Astrocyte (in vitro differentiated cells and primary cell): ENCODE results near the gene PLA2G4A. TPM values are rescaled to one million over a fixed set of nuclear protein-coding genes. Genes with fewer than 3 reads are reported as not detected.

ENCODE experiments used
- DNase-seq: peaks from one replicate; pipeline ENCODE4 v3.0.0-alpha.2; 2010; ENCODE audit warnings: low read depth
- FAIRE-seq: peaks from 2 replicates; lab custom pipeline; 2011; peaks lifted over from hg19 to GRCh38; lab: Jason Lieb, UNC
- H2AFZ ChIP-seq: 2 replicates; pipeline ENCODE4 v1.6.0; 2012; ENCODE audit warnings: low read depth, low read length, inconsistent platforms
- H3K27ac ChIP-seq: 2 replicates; pipeline ENCODE4 v1.5.1; 2011; ENCODE audit warnings: low read depth, low read length, inconsistent platforms
- H3K27me3 ChIP-seq: 2 replicates; pipeline ENCODE4 v1.6.0; 2011; ENCODE audit warnings: low read length, inconsistent platforms; ENCODE audit not compliant: insufficient read depth
- H3K36me3 ChIP-seq: 2 replicates; pipeline ENCODE4 v1.5.1; 2011; ENCODE audit warnings: low read length, inconsistent platforms; ENCODE audit not compliant: insufficient read depth
- H3K4me1 ChIP-seq: 2 replicates; pipeline ENCODE4 v1.5.1; 2011; ENCODE audit warnings: low read length, inconsistent platforms; ENCODE audit not compliant: insufficient read depth
- H3K4me2 ChIP-seq: 2 replicates; pipeline ENCODE4 v1.6.0; 2012; ENCODE audit warnings: low read length, inconsistent platforms
- H3K4me3 ChIP-seq: 2 replicates; pipeline ENCODE4 v1.5.1; 2011; ENCODE audit warnings: low read depth, mild to moderate bottlenecking, low read length, inconsistent platforms; ENCODE audit not compliant: insufficient read depth
- H3K79me2 ChIP-seq: 2 replicates; pipeline ENCODE4 v1.6.0; 2012; ENCODE audit warnings: mild to moderate bottlenecking, low read length, inconsistent platforms; ENCODE audit not compliant: insufficient read depth
- H3K9ac ChIP-seq: 2 replicates; pipeline ENCODE4 v1.6.0; 2012; ENCODE audit warnings: mild to moderate bottlenecking, low read length, inconsistent platforms
- H3K9me3 ChIP-seq: 2 replicates; pipeline ENCODE4 v1.5.1; 2012; ENCODE audit warnings: low read depth, mild to moderate bottlenecking, low read length, inconsistent platforms; ENCODE audit not compliant: insufficient read depth
- H4K20me1 ChIP-seq: 2 replicates; pipeline ENCODE4 v1.6.0; 2012; ENCODE audit warnings: low read length, inconsistent platforms; ENCODE audit not compliant: insufficient read depth
- H3K27ac Mint-ChIP-seq: one replicate; pipeline ENCODE4 v1.8.0; 2021; ENCODE audit warnings: mild to moderate bottlenecking, mixed read lengths; ENCODE audit not compliant: unreplicated experiment
- H3K27me3 Mint-ChIP-seq: one replicate; pipeline ENCODE4 v1.8.0; 2021; ENCODE audit warnings: low read depth, mixed read lengths; ENCODE audit not compliant: unreplicated experiment
- H3K36me3 Mint-ChIP-seq: one replicate; pipeline ENCODE4 v1.8.0; 2021; ENCODE audit warnings: low read depth, mixed read lengths; ENCODE audit not compliant: unreplicated experiment
- H3K4me1 Mint-ChIP-seq: one replicate; pipeline ENCODE4 v1.8.0; 2021; ENCODE audit warnings: low read depth, mixed read lengths; ENCODE audit not compliant: unreplicated experiment
- H3K4me3 Mint-ChIP-seq: one replicate; pipeline ENCODE4 v1.8.0; 2021; ENCODE audit warnings: mild to moderate bottlenecking, moderate library complexity, mixed read lengths; ENCODE audit not compliant: unreplicated experiment
- H3K9me3 Mint-ChIP-seq: one replicate; pipeline ENCODE4 v1.8.0; 2021; ENCODE audit warnings: mild to moderate bottlenecking, mixed read lengths; ENCODE audit not compliant: unreplicated experiment
- CTCF ChIP-seq: IDR thresholded peaks from 2 replicates; pipeline ENCODE4 v1.5.1; 2011; ENCODE audit warnings: low read depth, mild to moderate bottlenecking, inconsistent platforms, low read length, moderate library complexity; ENCODE audit not compliant: insufficient read depth
- EZH2 ChIP-seq: IDR thresholded peaks from 2 replicates; pipeline ENCODE4 v1.6.1; 2012; ENCODE audit warnings: mild to moderate bottlenecking, low read length, inconsistent platforms; ENCODE audit not compliant: insufficient read depth
- total RNA-seq: library from RNA; stranded (reverse); gene quantifications from 2 replicates; pipeline ENCODE4 v1.2.1, GENCODE V29; 2021

Gene PLA2G4A
- total RNA-seq, 1 donor from 2014 or later: 1.4 TPM

- no peaks in the 10 kb centered on the region for H3K9me3 Mint-ChIP-seq
- Histone ChIP-seq H3K9me3 (no peaks in the 10 kb centered on the region), H3K36me3 (no peaks in the 10 kb centered on the region), H3K79me2 (no peaks in the 10 kb centered on the region), H3K27me3 (no peaks in the 10 kb centered on the region), H3K4me3 (no peak overlapping the region), H2AFZ (no peak overlapping the region), H4K20me1 (no peaks in the 10 kb centered on the region), H3K27ac (no peak overlapping the region), H3K9ac (no peak overlapping the region), H3K4me1 (no peaks in the 10 kb centered on the region), H3K4me2 (no peak overlapping the region)
- DNase-seq (no peak), FAIRE-seq (no peak)
- no peak overlapping the region for H3K4me3 Mint-ChIP-seq
- no peaks in the 10 kb centered on the region for H3K4me1 Mint-ChIP-seq
- no peak overlapping the region for H3K27ac Mint-ChIP-seq
- H3K36me3 Mint-ChIP-seq: no peaks in the 10 kb centered on the region
- no peaks in the 10 kb centered on the region for H3K27me3 Mint-ChIP-seq
- TF ChIP-seq CTCF (no peak), EZH2 (no peak)
Observed at GRCh38 chr1:186831168-186831567, 2.4 kb downstream of the PLA2G4A start.

- Histone ChIP-seq H2AFZ (no peak overlapping the region), H3K4me2 (no peak overlapping the region), H3K27ac (no peak overlapping the region), H3K27me3 (no peaks in the 10 kb centered on the region), H3K4me1 (no peaks in the 10 kb centered on the region), H3K9ac (no peak overlapping the region), H4K20me1 (no peaks in the 10 kb centered on the region), H3K79me2 (no peaks in the 10 kb centered on the region), H3K4me3 (no peak overlapping the region), H3K36me3 (no peaks in the 10 kb centered on the region), H3K9me3 (no peaks in the 10 kb centered on the region)
- no peak for DNase-seq
- Mint-ChIP-seq H3K4me3 (no peak overlapping the region), H3K4me1 (peaks cover 5% of the 10 kb centered on the region), H3K9me3 (no peaks in the 10 kb centered on the region), H3K27me3 (no peaks in the 10 kb centered on the region), H3K36me3 (no peaks in the 10 kb centered on the region), H3K27ac (no peak overlapping the region)
- TF ChIP-seq CTCF: no peak
- no peak for FAIRE-seq
Observed at GRCh38 chr1:186834399-186834958, 5.7 kb downstream of the PLA2G4A start.

GRCh38 chr1:186835448-186835847 lies 6.7 kb downstream of the PLA2G4A start:
- no peaks in the 10 kb centered on the region for H3K9me3 ChIP-seq

More at GRCh38 chr1:186835448-186835847, 6.7 kb downstream of the PLA2G4A start:
- H3K36me3 Mint-ChIP-seq: no peaks in the 10 kb centered on the region
- TF ChIP-seq CTCF (no peak), EZH2 (no peak)
- H3K9me3 Mint-ChIP-seq: no peaks in the 10 kb centered on the region
- no peaks in the 10 kb centered on the region for H3K4me1 ChIP-seq
- no peaks in the 10 kb centered on the region for H4K20me1 ChIP-seq
- H3K27me3 Mint-ChIP-seq: no peaks in the 10 kb centered on the region
- DNase-seq: no peak
- H3K27ac Mint-ChIP-seq: no peak overlapping the region
- no peaks in the 10 kb centered on the region for H3K36me3 ChIP-seq
- no peaks in the 10 kb centered on the region for H3K79me2 ChIP-seq
- FAIRE-seq: no peak
- H3K4me3 ChIP-seq: no peak overlapping the region
- peaks cover 5% of the 10 kb centered on the region for H3K4me1 Mint-ChIP-seq
- no peak overlapping the region for H3K4me3 Mint-ChIP-seq
- H3K4me2 ChIP-seq: no peak overlapping the region
- H3K27me3 ChIP-seq: no peaks in the 10 kb centered on the region
- H2AFZ ChIP-seq: no peak overlapping the region
- H3K27ac ChIP-seq: no peak overlapping the region
- no peak overlapping the region for H3K9ac ChIP-seq
